Endothelial cell of umbilical vein (primary cell): ENCODE measurements around the gene ITPRIPL2. TPM values are rescaled to one million over a fixed set of nuclear protein-coding genes. Genes with fewer than 3 reads are reported as not detected.

ENCODE experiments used
- BruUV-seq: library from RNA; stranded (reverse); fragments of 400-500 nt; replicated peaks from 2 replicates; lab custom pipeline; 2021; lab: Mats Ljungman, UMichigan
- CTCF ChIA-PET: fragments of 300-600, 350-600 bp; sonication (Branson Sonifier 250); formaldehyde crosslinking; loops from one replicate; lab custom pipeline; 2021; ENCODE audit warnings: antibody characterized with exemption, inconsistent platforms; lab: Charles Lee
- POLR2A ChIA-PET: fragments of 300-600, 350-600 bp; sonication (Branson Sonifier 250); formaldehyde crosslinking; loops from one replicate; lab custom pipeline; 2021; ENCODE audit warnings: antibody characterized with exemption, inconsistent platforms; lab: Charles Lee
- DNase-seq: peaks from one replicate; pipeline ENCODE4 v3.0.0-alpha.2; 2011; ENCODE audit warnings: low read depth, low spot score
- FAIRE-seq: peaks from 2 replicates; lab custom pipeline; 2011; peaks lifted over from hg19 to GRCh38; lab: Jason Lieb, UNC
- H2AFZ ChIP-seq: 2 replicates; pipeline ENCODE4 v1.6.0; 2012; ENCODE audit warnings: low read depth, low read length, control low read depth, inconsistent platforms
- H3K27ac ChIP-seq: 2 replicates; pipeline ENCODE4 v1.5.1; 2011; ENCODE audit warnings: low read depth, mild to moderate bottlenecking, control low read depth, low read length, moderate library complexity; ENCODE audit not compliant: insufficient read depth
- H3K27me3 ChIP-seq, 2 experiments: 2 replicates each; pipeline versions ENCODE4 v1.6.0 to v1.6.1; 2011; ENCODE audit warnings: low read length in 2 of 2, mixed read lengths in 1 of 2; ENCODE audit not compliant: control insufficient read depth in 2 of 2, insufficient read depth in 2 of 2
- H3K36me3 ChIP-seq, 2 experiments: 2 replicates in 1 of 2; 3 replicates in 1 of 2; pipeline ENCODE4 v1.5.1; 2011; ENCODE audit warnings: low read length in 2 of 2, mild to moderate bottlenecking in 1 of 2, moderate library complexity in 1 of 2; ENCODE audit not compliant: control insufficient read depth in 2 of 2, insufficient read depth in 2 of 2; ENCODE audit errors: extremely low read depth in 1 of 2
- H3K4me1 ChIP-seq: 3 replicates; pipeline ENCODE4 v1.5.1; 2011; ENCODE audit warnings: mild to moderate bottlenecking, low read length; ENCODE audit not compliant: control insufficient read depth, insufficient read depth; ENCODE audit errors: extremely low read depth
- H3K4me2 ChIP-seq: 2 replicates; pipeline ENCODE4 v1.6.1; 2011; ENCODE audit warnings: low read length, control low read depth, mixed read lengths; ENCODE audit not compliant: insufficient read depth
- H3K4me3 ChIP-seq, 3 experiments: fragments of 200-600 bp in 1 of 3; sonication (generic), shearing (Covaris generic) in 1 of 3; replicated peaks in 1 of 3; 2 replicates each; pipeline ENCODE4 v1.5.1; 2011 to 2016; ENCODE audit warnings: control low read depth in 3 of 3, low read length in 3 of 3, mild to moderate bottlenecking in 2 of 3, inconsistent platforms in 1 of 3, low read depth in 1 of 3, moderate library complexity in 1 of 3; ENCODE audit not compliant: insufficient read depth in 1 of 3
- H3K79me2 ChIP-seq: 2 replicates; pipeline ENCODE4 v1.6.0; 2012; ENCODE audit warnings: low read length, inconsistent platforms; ENCODE audit not compliant: control insufficient read depth, insufficient read depth
- H3K9ac ChIP-seq: replicated peaks from 2 replicates; pipeline ENCODE3; 2011; ENCODE audit warnings: low read length, control low read depth; ENCODE audit not compliant: insufficient read depth; ENCODE audit errors: extremely low read depth
- H3K9me1 ChIP-seq: replicated peaks from 3 replicates; pipeline ENCODE4 v1.6.0; 2011; ENCODE audit warnings: mild to moderate bottlenecking, low read length; ENCODE audit not compliant: control insufficient read depth, insufficient read depth; ENCODE audit errors: extremely low read depth
- H3K9me3 ChIP-seq: replicated peaks from 2 replicates; pipeline ENCODE4 v1.5.1; 2012; ENCODE audit warnings: low read length, inconsistent platforms; ENCODE audit not compliant: control insufficient read depth, insufficient read depth
- H4K20me1 ChIP-seq: replicated peaks from 2 replicates; pipeline ENCODE3; 2011; ENCODE audit warnings: mild to moderate bottlenecking, low read length; ENCODE audit not compliant: control insufficient read depth, insufficient read depth; ENCODE audit errors: extremely low read depth
- CTCF ChIP-seq, 2 donors: IDR thresholded peaks; 1 replicate in 1 of 2; 2 replicates in 1 of 2; pipeline ENCODE4 v1.5.1; 2011; ENCODE audit warnings: low read length in 2 of 2, mild to moderate bottlenecking in 2 of 2, moderate library complexity in 2 of 2, control low read depth in 1 of 2, inconsistent platforms in 1 of 2, low read depth in 1 of 2; ENCODE audit not compliant: insufficient read depth in 1 of 2; ENCODE audit errors: extremely low read depth in 1 of 2
- EZH2 ChIP-seq: IDR thresholded peaks from 2 replicates; pipeline ENCODE4 v1.6.1; 2012; ENCODE audit warnings: borderline replicate concordance, low read depth, mild to moderate bottlenecking, moderate library complexity, low read length, inconsistent platforms; ENCODE audit not compliant: severe bottlenecking
- FOS ChIP-seq: IDR thresholded peaks from 2 replicates; pipeline ENCODE4 v1.6.1; 2011; ENCODE audit warnings: mild to moderate bottlenecking, low read length, moderate library complexity, borderline replicate concordance; ENCODE audit not compliant: insufficient read depth
- GATA2 ChIP-seq: IDR thresholded peaks from 2 replicates; pipeline ENCODE4 v1.7.0; 2011; ENCODE audit warnings: low read depth, mild to moderate bottlenecking, moderate library complexity, mixed read lengths, low read length; ENCODE audit not compliant: insufficient read length, insufficient read depth
- JUN ChIP-seq: IDR thresholded peaks from 2 replicates; pipeline ENCODE4 v1.6.1; 2011; ENCODE audit warnings: borderline replicate concordance, low read depth; ENCODE audit not compliant: insufficient read length, insufficient read depth
- MAX ChIP-seq: IDR thresholded peaks from 2 replicates; pipeline ENCODE4 v1.6.1; 2011; ENCODE audit not compliant: insufficient read depth, insufficient read length
- MYC ChIP-seq: IDR thresholded peaks from one replicate; pipeline ENCODE4 v1.6.1; 2011; ENCODE audit warnings: mild to moderate bottlenecking, low read depth, low read length
- POLR2A ChIP-seq: IDR thresholded peaks from 2 replicates; pipeline ENCODE4 v1.6.1; 2012; ENCODE audit warnings: low read depth, mild to moderate bottlenecking, control low read depth, low read length
- POLR2AphosphoS5 ChIP-seq: IDR thresholded peaks from 2 replicates; pipeline ENCODE4 v1.6.1; 2012; ENCODE audit warnings: low read depth, mild to moderate bottlenecking, control low read depth, low read length, moderate library complexity; ENCODE audit not compliant: insufficient read depth
- dilution Hi-C: fragments of 300-500 bp; cut with MboI; formaldehyde crosslinking; loops from one replicate; pipeline ENCODE4 v1.15.0; 2019; ENCODE audit warnings: low sequenced_read_pairs; ENCODE audit not compliant: extremely low pct_ligation_motif_present
- intact Hi-C: fragments of 100-400 bp; cut with micrococcal nuclease; formaldehyde crosslinking; loops from one replicate; pipeline ENCODE4 v1.10.0; 2022
- polyA plus RNA-seq, 4 experiments: library from polyadenylated mRNA; depleted of rRNA in 3 of 4; stranded (reverse) in 3 of 4; unstranded in 1 of 4; fragments of >200 nt; gene quantifications; 2 replicates each; pipeline versions ENCODE4 v1.2.1 to v1.2.3, GENCODE V29; 2011 to 2012; ENCODE audit warnings: missing spikeins in 1 of 4
- total RNA-seq: library from RNA; stranded (reverse); gene quantifications from 2 replicates; pipeline ENCODE4 v1.2.3, GENCODE V29; 2021

Gene ITPRIPL2
- total and polyA plus RNA-seq, 2 donors (not counting 3 experiments of a cell fraction or from before 2014, with no cell fraction given), result 10.9 to 40.8 TPM

- TF ChIP-seq POLR2AphosphoS5, result no peak
- TF ChIP-seq MAX, result no peak
- TF ChIP-seq FOS, result no peak
- no peak for TF ChIP-seq GATA2
- TF ChIP-seq EZH2, result no peak
- TF ChIP-seq JUN, result no peak
- TF ChIP-seq POLR2A, result no peak
- TF ChIP-seq CTCF (IDR thresholded peaks at IDR 0.05; ENCODE audit: extremely low read depth in 1 of 2, insufficient read depth in 1 of 2, low read depth in 1 of 2, low read length in 2 of 2), result no peak
- TF ChIP-seq MYC, result no peak
- POLR2A ChIA-PET, result interaction anchor here (1.2 kb wide), 1 partner anchor 26 kb away, joined by 3 read pairs; the partner anchor contains the start of gene ITPRIPL2
- CTCF ChIA-PET, result interaction anchor here (0.6 to 3.4 kb wide), 5 partner anchors 19 to 414 kb away, joined by 3 to 44 read pairs (median 7); partner anchors contain the start of gene ITPRIPL2
These were observed 25.3 kb upstream of the ITPRIPL2 start for GRCh38 chr16:19088341-19088916.

More at GRCh38 chr16:19088341-19088916, 25.3 kb upstream of the ITPRIPL2 start:
- H4K20me1 ChIP-seq, result no peaks in the 10 kb centered on the region
- DNase-seq (peak; percentile 64), FAIRE-seq (peak; percentile 77)
- peaks cover 29% of the 10 kb centered on the region for H3K4me1 ChIP-seq
- no TSS peak for BruUV-seq
- H3K9me3 ChIP-seq, result no peaks in the 10 kb centered on the region
- intact Hi-C loops, result no loop called here
- H3K27me3 ChIP-seq, result no peaks in the 10 kb centered on the region
- dilution Hi-C loops, result no loop called here
- H2AFZ ChIP-seq, result no peak overlapping the region
- H3K4me3 ChIP-seq, result no peak overlapping the region
- no peak overlapping the region for H3K9ac ChIP-seq
- no peaks in the 10 kb centered on the region for H3K36me3 ChIP-seq
- no peaks in the 10 kb centered on the region for H3K79me2 ChIP-seq
- no peak overlapping the region for H3K4me2 ChIP-seq
- no peak overlapping the region for H3K27ac ChIP-seq
- H3K9me1 ChIP-seq, result no peaks in the 10 kb centered on the region
